HFF-Myc (cell line): Measurements from ENCODE around the gene SRPRB.

Experiments
- DNase-seq: peaks from one replicate; pipeline ENCODE4 v3.0.0-alpha.2; 2011; ENCODE audit warnings: low read depth; ENCODE audit errors: extremely low read depth
- H3K4me3 ChIP-seq: replicated peaks from 2 replicates; pipeline ENCODE4 v1.5.1; 2011; ENCODE audit warnings: low read depth, mild to moderate bottlenecking, control low read depth, low read length
- TF ChIP-seq, protein P1 (sequence below): IDR thresholded peaks from 2 replicates; pipeline ENCODE4 v1.5.1; 2012; ENCODE audit warnings: mild to moderate bottlenecking, low read depth, low read length, control low read depth; ENCODE audit errors: missing control alignments

Gene SRPRB

DNA sequence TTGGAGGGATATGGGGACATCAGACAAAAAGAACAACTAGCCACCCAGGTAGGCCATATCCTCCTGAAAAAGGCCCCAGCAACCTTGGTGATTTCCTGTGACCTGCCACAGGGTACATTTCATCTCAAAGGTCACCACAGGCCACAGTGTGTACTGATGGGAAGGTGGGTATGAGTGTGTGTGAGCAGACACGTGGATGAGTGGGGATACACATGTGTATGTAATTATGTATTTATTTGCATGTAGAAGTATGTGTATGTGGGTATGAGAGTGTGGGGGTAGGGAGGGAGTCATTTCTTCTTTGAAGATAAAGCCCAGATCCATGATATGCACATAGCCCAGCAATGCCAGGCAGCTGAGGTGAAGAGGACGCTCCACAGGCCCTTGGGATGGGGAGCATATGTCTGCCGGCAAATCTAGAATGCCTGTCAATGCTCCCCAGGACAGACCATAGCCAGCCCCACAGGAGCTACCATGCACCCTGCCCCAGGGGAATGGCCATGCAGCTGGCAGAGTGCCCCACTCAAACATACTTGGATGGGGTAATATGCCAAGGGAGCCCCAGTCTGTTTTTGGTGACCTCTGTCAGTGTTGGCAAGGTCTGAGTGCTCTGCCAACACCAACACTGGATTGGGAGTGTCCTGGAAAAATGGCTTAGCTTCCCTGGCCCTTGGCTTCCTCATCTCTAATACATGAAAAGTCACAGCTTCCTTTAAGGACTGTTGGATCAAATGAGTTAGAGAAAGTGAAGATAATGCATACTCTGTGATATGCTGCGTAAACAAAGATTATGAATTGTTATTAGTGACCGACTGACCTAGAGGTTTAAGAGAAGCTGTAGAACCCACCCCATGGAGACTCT lies 47.7 kb downstream of the SRPRB start:
- no peak overlapping the region for H3K4me3 ChIP-seq
- no peak for DNase-seq
- TF ChIP-seq, protein P1, sequence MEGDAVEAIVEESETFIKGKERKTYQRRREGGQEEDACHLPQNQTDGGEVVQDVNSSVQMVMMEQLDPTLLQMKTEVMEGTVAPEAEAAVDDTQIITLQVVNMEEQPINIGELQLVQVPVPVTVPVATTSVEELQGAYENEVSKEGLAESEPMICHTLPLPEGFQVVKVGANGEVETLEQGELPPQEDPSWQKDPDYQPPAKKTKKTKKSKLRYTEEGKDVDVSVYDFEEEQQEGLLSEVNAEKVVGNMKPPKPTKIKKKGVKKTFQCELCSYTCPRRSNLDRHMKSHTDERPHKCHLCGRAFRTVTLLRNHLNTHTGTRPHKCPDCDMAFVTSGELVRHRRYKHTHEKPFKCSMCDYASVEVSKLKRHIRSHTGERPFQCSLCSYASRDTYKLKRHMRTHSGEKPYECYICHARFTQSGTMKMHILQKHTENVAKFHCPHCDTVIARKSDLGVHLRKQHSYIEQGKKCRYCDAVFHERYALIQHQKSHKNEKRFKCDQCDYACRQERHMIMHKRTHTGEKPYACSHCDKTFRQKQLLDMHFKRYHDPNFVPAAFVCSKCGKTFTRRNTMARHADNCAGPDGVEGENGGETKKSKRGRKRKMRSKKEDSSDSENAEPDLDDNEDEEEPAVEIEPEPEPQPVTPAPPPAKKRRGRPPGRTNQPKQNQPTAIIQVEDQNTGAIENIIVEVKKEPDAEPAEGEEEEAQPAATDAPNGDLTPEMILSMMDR: no peak

DNA sequence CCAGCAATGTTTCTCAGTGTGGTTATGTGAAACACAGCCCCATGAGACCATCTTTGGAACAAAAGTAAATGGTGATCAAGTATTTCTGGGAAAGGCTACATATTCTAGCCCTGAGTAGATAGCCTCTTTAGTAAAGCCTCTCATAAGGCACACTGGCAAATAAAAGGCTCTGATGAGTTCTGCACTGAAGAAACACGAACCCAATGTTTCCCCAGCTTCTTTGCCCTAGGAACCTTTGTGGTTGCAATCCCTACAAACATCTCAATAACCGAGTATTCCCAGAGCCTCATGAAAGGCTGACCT lies 48.3 kb downstream of the SRPRB start:
- no peak for DNase-seq
- no peak overlapping the region for H3K4me3 ChIP-seq
- TF ChIP-seq, protein P1: no peak

DNA sequence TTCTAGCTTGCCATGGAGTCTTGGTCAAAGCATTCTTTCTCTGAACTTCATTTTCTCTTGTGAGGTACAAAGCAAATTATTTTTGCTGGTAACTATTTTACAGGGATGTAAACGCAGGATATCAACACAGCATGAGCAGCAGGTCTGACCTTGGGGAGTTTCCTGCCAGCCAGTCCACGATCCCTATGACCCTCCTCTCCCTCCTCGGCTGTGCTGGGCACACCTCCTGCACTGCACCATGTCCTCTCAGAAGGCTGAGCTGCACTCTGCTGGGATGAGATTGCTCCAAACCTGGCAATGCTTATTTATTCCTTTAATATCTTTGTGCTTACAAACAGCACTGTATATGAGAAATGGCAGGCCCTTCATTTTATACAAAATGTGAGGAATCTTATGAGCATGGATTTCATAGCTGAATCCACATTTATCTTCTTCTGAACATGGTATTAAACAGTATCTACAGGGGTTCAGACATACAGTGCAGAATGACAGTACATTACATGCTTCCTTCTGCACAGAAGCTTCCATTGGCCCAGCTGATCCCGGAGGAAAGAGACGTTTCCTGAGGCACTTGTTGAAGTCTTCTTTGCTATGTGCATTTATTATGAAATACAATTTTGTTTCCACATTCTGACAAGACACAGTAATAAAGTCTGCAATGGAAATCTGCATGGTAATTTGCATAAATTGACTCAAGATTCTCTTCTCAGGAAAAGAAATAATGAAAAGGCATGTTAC lies 48.8 kb downstream of the SRPRB start:
- TF ChIP-seq, protein P1: no peak
- no peak overlapping the region for H3K4me3 ChIP-seq
- no peak for DNase-seq

DNA sequence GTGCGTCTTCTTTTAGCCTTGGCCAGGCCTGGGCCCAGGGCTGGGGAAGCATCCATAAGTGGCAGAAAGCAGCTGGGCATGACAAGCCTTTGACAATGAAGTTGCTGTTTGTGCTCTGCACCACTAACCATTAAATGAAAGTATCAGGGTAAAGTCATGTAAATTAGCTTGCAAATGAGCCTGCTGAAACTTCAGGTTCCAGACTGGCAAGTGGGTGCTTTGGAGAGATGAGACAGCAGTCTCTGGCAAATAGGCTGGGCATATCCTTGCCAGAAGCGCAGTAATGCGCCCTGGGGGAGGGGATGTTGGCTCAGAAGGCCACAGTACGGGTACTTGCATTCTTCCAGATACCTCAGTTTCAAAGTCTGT lies 49.4 kb downstream of the SRPRB start:
- TF ChIP-seq, protein P1: no peak
- no peak overlapping the region for H3K4me3 ChIP-seq
- no peak for DNase-seq

DNA sequence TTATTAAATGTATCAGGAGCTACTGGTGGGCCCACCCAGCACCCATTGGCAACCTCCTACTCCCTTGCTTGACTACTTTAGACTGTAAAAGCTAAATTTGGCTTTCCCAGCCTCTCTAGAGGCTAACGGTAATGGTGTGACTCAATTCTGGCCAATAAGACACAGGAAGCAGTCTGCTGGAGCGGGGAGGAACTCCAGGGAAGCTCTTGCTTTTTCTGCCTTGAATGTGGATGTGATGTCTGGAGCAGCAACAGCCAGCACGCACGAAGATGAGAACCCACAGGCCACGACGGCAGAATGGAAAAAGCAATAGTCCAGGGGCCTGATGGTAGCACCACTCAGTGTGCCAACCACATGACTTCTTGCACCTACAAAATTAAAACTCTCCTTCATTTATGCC lies 50.2 kb downstream of the SRPRB start:
- H3K4me3 ChIP-seq: no peak overlapping the region
- no peak for DNase-seq
- TF ChIP-seq, protein P1: no peak

DNA sequence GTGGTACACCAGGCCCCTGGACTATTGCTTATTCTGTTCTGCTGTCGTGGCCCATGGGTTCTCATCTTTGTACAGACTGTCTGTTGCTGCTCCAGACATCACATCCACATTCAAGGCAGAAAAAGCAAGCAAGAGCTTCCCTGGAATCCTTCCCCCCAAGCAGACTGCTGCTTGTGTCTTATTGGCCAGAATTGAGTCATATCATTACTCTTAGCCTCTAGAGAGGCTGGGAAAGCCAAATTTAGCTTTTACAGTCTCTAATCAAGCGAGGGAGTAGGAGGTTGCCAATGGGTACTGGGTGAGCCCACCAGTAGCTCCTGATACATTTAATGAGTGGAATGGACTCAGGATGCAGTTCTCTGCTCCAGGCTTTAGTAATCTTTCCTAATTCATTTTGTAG lies 50.7 kb downstream of the SRPRB start:
- no peak for DNase-seq
- TF ChIP-seq, protein P1: no peak
- H3K4me3 ChIP-seq: no peak overlapping the region

DNA sequence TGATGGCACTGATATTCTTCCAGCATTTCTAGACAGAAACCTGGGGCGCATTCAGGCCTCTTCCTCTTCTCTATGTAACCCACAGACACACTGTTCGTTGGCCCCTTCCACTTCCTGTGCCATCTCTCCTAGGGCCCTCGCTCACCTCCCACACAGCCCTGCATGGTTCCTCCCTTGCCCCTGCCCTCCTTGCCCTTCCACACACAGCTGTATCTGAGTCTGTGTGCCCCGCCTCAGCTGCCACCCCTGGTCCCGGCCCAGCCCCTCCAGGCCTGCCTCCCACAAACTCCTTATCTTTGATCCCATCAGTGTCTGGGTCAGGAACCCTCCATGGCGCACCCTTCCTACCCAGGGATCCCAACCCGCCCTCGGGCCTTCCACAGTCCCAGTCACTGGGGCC lies 52.2 kb downstream of the SRPRB start:
- H3K4me3 ChIP-seq: no peak overlapping the region
- TF ChIP-seq, protein P1: no peak
- DNase-seq: no peak
